ENCODE measurements around the gene HDDC3.

Gene HDDC3

GRCh38 chr15:90946538-90946937 lies 14.2 kb upstream of the HDDC3 start:
- no peak for TF ChIP-seq CTCF (IDR thresholded peaks at IDR 0.05; ENCODE audit: low read depth, low read length)
- H3K4me3 ChIP-seq (ENCODE audit: low read depth, low read length), result no peak overlapping the region

DNA sequence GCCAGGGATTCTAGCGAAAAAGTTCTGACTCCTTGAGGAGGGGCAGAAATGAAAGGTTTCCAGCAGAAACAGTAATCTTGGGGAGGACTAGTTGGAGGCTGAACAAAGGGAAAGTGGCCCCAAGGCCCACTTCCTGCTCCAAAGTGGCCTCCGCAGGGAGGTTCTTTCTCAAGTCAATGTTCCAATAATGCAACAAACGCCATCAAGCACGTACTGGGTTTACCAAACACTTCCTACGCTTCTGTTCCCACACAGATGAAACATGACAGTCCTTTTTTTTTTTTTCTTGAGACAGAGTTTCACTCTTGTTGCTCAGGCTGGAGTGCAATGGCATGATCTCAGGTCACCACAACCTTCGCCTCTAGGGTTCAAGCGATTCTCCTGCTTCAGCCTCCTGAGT lies 12.7 kb upstream of the HDDC3 start:
- no peak for TF ChIP-seq CTCF (IDR thresholded peaks at IDR 0.05; ENCODE audit: low read depth, low read length)
- H3K4me3 ChIP-seq (ENCODE audit: low read depth, low read length), result no peak overlapping the region

DNA sequence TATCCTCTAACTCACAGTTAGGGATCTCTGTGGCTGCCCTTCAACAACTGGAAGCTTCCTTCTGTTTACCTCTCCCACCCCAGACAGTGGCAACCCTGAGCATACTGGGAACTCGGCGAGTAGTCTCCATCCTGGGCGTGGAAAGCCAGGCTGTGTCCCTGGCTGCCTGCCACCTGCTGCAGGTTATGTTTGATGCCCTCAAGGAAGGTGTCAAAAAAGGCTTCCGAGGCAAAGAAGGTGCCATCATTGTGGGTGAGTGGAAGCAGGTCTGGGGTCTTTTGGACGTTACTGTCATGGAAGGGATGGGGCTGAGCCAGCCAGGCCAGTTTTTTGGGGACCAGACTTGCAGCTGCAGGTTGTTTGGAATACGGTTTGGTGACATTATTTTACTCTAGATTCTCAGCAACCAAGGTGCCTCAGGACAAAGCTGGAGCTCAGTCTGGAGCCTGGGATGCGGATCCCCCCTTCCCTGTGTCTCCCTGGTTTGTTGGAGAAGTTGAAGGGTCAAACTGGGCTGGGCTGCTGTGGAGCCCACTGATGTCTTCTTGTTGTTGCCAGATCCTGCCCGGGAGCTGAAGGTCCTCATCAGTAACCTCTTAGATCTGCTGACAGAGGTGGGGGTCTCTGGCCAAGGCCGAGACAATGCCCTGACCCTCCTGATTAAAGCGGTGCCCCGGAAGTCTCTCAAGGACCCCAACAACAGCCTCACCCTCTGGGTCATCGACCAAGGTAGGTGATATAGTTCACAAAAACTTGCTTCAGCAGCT lies 10.2 kb upstream of the HDDC3 start:
- no peak for TF ChIP-seq CTCF (IDR thresholded peaks at IDR 0.05; ENCODE audit: low read depth, low read length)
- no peak overlapping the region for H3K4me3 ChIP-seq (ENCODE audit: low read depth, low read length)

DNA sequence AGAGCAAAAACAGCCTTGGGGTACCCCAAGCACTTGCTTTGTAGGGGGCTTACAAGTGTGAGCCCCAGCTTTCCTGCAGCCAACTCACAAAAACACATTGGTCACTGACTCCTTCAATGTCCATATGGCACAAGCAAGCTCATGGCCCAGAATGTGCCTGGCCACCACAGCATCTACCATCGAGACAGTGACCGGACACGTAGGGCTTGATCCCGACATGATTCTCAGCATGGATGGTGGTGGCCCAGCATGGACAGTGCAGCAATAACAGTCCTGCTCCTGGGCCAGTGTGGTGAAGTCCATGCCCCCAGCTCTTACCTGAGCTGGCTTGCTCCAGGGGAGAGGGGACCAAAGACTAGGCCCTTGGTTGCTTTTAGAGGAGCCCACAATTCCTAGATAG lies 8.7 kb upstream of the HDDC3 start:
- no peak overlapping the region for H3K4me3 ChIP-seq (ENCODE audit: low read depth, low read length)
- no peak for TF ChIP-seq CTCF (IDR thresholded peaks at IDR 0.05; ENCODE audit: low read depth, low read length)

DNA sequence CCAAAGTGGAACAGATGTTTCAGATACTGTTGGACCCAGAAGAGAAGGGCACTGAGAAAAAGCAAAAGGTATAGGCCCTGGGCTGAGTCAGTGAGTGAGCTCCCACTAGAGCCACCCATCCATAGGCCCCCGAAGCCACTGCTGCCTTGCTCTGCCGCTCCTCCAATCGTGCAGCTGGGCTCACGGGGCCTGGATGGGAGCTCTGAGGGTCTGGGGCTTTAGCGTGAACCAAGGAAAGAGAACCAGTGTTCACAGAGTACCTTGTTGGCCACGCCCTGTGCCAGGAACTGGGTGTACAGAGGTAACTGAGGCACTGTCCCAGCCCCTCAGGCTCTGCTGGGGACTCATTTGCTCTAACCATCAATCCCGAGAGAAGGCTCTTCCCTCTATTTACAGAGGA lies 7.4 kb upstream of the HDDC3 start:
- no peak for TF ChIP-seq CTCF (IDR thresholded peaks at IDR 0.05; ENCODE audit: low read depth, low read length)
- H3K4me3 ChIP-seq (ENCODE audit: low read depth, low read length), result no peak overlapping the region

- H3K4me3 ChIP-seq (ENCODE audit: low read depth, low read length), result no peak overlapping the region
- TF ChIP-seq CTCF (IDR thresholded peaks at IDR 0.05; ENCODE audit: low read depth, low read length), result no peak
Observed at GRCh38 chr15:90938261-90938660, 5.9 kb upstream of the HDDC3 start.

DNA sequence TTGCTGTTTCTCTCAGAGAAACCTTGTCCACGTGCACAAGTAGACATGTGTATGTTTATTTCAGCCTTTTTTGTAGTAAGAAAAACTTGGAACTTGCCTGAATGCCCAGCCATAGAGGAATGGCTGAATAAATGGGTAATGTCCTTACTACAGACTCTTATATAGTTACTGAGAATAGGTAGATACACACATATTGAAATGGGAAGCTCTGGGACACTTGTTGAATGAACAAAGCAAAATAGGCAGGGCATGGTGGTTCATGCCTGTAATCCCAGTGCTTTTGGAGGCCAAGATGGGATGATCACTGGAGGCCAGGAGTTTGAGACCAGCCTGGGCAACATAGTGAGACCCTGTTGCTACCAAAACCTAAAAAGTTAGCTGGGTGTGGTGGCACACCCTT lies 4.5 kb upstream of the HDDC3 start:
- no peak for TF ChIP-seq CTCF (IDR thresholded peaks at IDR 0.05; ENCODE audit: low read depth, low read length)

More for the DNA sequence above, 4.5 kb upstream of the HDDC3 start:
- no peak overlapping the region for H3K4me3 ChIP-seq (ENCODE audit: low read depth, low read length)

All from WI38 (cell line).